Measurements from ENCODE around the gene GAL.
"Not testable (repeated sequence)": the region's sequence is repeated elsewhere in the genome, so short reads cannot be mapped to it uniquely, and the experiment has no call there.

The GAL gene

GRCh38 chr11:68684385-68685356 lies at the start of gene GAL:
GAL (plus strand) TSS chr11:68684544; CDS start chr11:68684924, 380 bp downstream.
- no peak for DNase-seq (ENCODE audit: extremely low read depth in 1 of 2, low read depth in 1 of 2)

DNA sequence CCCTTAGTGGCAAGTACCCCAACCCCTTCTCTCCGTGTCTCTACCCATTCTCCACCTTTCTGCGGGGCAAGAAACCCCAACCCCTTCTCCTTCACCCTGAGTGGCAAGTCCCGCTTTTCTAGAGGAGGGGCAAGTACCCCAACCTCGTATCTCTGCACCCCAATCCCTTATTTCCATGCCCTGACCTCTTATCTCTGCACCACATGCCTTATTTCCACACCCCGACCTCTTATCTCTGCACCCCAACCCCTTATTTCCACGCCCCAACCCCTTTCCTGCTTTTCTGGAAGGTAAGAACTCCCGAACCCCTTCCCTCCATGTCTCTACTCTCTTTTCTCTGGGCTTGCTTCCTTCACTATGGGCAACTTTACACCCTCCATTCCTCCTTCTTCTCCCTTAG lies 49.7 kb upstream of the GAL start:
- DNase-seq (ENCODE audit: extremely low read depth in 1 of 2, low read depth in 1 of 2): not testable (repeated sequence)

DNA sequence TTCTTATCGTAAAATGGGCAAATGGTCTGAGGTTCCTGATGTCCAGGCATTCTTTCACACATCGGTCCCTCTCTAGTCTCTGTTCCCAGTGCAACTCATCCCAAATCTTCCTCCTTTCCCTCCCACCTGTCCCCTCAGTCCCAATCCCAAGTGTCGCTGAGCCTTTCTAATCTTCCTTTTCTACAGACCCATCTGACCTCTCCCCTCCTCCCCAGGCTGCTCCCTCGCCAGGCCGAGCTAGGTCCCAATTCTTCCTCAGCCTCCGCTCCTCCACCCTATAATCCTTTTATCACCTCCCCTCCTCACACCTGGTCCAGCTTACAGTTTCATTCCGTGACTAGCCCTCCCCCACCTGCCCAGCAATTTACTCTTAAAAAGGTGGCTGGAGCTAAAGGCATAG lies 49.2 kb upstream of the GAL start:
- DNase-seq (ENCODE audit: extremely low read depth in 1 of 2, low read depth in 1 of 2): not testable (repeated sequence)

- DNase-seq (ENCODE audit: extremely low read depth in 1 of 2, low read depth in 1 of 2): not testable (repeated sequence)
Observed at GRCh38 chr11:68635883-68636282, 48.5 kb upstream of the GAL start.

DNA sequence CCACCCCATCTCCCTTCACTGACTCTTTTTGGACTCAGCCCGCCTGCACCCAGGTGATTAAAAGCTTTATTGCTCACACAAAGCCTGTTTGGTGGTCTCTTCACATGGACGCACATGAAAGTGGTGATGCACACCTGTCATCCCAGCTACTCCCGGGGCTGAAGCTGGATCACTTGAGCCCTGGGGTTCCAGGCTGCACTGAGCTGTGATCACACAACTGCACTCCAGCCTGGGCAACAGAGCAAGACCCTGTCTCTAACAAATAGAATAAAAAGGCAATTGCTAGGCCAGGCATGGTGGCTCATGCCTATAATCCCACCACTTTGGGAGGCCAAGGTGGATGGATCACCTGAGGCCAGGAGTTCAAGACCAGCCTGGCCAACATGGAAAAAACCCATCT lies 45.0 kb upstream of the GAL start:
- DNase-seq (ENCODE audit: extremely low read depth in 1 of 2, low read depth in 1 of 2): not testable (repeated sequence)

DNA sequence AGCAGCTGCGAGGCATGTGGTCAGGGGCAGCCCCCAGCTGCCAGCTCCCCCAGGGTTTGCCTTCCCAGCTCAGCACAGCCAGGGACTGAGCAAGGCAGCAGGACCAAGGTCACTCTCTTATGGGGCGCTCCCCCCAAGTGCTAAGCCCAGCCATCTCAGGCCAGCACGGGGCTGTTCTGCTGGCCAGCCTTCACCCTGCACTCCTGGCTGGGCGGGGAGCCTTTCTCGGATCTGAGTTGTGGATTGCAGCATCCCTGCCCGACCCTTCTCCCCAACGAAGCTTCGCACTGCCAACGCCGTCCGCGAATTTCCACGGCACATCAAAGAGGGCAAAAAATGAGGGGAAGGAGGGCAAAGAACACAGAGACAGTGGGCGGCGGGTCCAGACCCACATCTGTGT lies 42.5 kb upstream of the GAL start:
- no peak for DNase-seq (ENCODE audit: extremely low read depth in 1 of 2, low read depth in 1 of 2)

DNA sequence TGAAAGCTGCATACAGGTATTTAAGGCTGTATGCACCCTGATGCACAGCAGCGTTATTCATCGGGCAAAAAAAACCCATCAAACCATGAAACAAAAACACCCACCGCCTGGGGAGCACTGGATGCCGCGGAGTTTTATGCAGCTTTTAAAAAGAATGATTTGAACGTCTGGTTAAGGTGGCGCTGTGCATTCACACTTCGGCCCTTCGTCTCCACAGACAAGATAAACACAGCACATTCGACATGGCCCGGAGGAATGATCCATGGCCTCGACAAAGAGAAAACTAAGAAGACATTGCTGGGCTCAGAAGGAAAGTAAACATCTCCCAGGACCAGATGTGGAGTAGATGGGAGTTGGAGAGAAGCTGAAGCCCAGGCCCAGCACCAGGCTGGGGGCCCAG lies 40.8 kb upstream of the GAL start:
- DNase-seq (ENCODE audit: extremely low read depth in 1 of 2, low read depth in 1 of 2): no peak

DNA sequence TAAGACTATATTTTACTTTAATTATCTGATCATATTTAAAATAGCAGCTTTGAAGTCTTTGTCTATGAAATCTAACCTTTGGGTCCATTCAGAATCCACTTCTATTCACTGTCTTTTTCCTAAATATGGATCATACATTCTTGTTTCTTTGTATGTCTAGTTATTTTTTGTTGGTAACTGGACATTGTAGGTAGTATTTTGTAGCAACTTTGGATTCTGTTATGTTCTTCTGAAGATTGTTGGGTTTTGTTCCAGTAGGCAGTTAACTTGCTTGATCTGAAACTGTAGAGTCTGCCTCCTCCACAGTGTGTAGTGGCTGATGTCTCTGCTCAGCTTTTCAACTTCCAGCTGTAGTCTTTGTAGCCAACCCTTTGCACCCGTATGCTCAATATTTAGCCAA lies 37.5 kb upstream of the GAL start:
- DNase-seq (ENCODE audit: extremely low read depth in 1 of 2, low read depth in 1 of 2): no peak

DNA sequence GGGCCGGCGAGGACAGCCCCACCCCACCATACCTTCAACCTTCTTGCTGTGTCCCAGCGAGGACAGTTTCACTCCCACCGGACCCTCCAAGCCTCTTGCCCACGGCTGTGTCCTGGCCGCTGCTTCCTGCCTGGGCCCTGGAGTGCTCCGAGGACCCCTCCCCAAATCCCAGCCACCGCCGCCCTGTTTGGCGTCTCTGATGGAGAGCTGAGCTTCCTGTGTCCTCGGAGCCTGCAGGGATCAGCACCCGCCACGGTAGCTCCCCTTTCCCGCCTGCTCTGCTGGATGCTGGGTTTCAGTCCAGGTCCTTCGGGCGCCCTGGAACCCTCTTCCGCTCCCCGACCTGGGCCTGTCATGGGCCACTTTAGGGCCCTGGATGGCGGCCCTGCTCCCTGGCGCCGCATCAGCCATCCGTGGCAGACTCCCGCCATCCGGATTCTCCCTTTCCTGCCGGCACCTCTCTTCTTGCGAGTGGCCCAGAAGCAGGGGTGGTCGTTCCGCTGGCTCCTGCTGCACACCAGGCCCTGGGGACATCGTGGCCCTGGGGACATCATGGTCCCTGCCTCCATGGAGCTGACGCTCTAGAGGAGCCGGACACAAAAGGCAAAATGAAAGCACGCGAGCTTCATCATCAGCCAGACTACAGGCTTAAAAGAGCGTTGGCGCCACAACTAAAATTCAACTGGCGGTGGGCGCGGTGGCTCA lies 34.3 kb upstream of the GAL start:
- DNase-seq (ENCODE audit: extremely low read depth in 1 of 2, low read depth in 1 of 2): no peak

DNA sequence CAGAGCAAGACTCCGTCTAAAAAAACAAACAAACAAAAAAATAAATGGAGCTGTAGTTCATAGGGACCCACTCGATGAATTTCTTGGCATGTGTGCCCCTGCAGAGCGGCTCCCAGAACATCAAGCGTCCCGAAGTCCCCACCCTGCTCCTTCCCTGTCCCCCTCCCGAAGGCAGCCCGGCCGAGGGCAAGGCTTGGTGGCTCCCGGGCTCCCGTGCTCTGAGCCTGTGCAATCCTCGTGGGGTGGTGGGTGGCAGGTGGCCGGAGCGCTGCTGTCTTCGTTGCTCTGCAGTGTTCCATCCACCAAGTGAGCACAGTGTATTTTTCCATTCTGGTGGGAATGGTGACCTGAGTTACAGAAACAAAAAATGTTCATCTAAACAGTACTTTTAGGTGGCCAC lies 33.5 kb upstream of the GAL start:
- DNase-seq (ENCODE audit: extremely low read depth in 1 of 2, low read depth in 1 of 2): no peak

GRCh38 chr11:68651208-68651984 lies 32.9 kb upstream of the GAL start:
- DNase-seq (ENCODE audit: extremely low read depth in 1 of 2, low read depth in 1 of 2): no peak

GRCh38 chr11:68651985-68652682 lies 32.2 kb upstream of the GAL start:
- no peak for DNase-seq (ENCODE audit: extremely low read depth in 1 of 2, low read depth in 1 of 2)

DNA sequence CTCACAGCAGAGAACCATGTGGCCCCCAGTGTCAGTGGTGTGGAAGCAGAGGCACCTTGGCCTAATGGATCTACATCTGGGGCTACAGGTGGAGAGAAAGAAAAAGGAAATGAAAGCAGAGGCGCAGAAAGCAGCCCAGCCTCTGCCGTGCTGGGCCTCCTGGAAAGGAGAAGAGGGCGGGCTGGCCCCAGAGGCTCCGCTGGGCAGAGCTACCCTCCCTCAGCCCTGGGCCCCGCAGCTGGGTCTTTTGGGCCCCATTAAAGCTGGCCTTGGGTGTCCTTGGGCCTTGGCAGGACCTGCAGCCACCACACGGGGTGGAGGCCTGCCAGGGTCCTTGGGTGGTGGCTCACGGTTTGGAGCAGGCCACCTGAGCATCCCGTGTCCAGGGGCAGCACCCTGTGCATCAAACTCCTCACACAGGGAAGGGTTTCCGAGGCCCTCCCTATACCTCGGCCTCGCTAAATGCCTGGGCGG lies 31.6 kb upstream of the GAL start:
- no peak for DNase-seq (ENCODE audit: extremely low read depth in 1 of 2, low read depth in 1 of 2)

DNA sequence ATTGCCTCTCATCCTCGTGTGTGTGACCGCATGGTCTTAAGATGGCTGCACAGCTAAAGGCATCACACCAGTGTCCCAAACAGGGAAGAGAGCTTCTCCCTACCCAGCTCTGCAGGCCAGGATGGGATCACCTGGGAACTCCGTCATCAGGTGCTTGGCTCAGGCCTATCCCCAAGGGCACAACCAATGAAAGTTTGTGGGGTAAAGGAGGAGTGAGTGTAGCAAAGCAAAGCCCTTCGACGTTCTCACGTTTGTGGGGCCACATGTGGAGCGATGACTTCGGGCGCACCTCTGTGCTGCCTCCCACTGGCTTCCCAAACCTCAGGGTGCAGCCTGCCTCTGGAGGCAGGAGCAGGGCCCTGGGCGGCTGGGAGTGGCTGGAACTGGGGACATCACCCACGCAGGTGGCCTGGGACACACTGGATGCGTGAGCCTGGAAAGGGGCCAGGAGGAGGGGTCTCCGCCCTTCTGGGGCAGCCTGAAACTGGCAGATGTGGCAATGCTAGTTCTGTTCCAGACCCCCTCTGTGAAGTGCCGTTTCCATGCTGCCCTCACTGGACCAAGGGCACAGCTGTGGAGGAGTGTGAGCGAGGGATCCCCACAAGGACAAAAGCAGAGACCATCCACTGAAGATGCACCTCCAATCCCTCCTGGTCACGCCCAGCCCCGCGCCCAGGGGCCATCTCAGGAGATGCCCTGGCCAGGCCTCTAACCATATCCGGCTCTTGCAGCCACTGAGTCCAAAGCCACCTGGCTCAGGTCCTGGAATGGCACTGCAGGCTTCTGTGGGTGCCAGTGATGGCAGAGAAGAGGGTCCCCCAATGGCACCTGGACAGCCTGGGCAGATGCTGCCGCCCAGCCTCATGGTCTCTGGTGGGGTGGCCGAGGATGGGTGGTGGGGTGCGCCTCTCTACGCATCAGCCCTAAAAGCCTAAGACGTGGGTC lies 30.6 kb upstream of the GAL start:
- DNase-seq (ENCODE audit: extremely low read depth in 1 of 2, low read depth in 1 of 2): no peak

DNA sequence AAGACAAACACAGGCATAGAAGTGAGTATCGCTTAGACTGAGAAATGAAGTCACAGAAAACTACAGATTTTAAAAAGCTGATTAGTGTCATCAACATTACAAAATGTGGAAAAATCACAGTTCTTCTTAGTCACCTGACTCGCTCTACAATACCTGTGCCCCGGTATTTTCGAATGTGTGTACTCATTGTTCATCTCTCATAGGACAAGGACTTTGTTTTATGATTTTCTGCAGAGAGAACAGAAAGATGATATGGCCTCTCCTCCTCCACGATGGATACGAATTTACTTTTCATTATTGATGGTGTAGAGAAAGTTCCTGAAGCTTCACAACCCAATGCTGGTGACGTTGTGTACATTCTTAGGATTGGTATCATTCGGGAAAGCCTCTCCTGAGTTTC lies 29.4 kb upstream of the GAL start:
- DNase-seq (ENCODE audit: extremely low read depth in 1 of 2, low read depth in 1 of 2): no peak

- DNase-seq (ENCODE audit: extremely low read depth in 1 of 2, low read depth in 1 of 2): no peak
Observed at GRCh38 chr11:68655406-68655805, 28.9 kb upstream of the GAL start.

- DNase-seq (ENCODE audit: extremely low read depth in 1 of 2, low read depth in 1 of 2): no peak
Observed at GRCh38 chr11:68655806-68656205, 28.5 kb upstream of the GAL start.

DNA sequence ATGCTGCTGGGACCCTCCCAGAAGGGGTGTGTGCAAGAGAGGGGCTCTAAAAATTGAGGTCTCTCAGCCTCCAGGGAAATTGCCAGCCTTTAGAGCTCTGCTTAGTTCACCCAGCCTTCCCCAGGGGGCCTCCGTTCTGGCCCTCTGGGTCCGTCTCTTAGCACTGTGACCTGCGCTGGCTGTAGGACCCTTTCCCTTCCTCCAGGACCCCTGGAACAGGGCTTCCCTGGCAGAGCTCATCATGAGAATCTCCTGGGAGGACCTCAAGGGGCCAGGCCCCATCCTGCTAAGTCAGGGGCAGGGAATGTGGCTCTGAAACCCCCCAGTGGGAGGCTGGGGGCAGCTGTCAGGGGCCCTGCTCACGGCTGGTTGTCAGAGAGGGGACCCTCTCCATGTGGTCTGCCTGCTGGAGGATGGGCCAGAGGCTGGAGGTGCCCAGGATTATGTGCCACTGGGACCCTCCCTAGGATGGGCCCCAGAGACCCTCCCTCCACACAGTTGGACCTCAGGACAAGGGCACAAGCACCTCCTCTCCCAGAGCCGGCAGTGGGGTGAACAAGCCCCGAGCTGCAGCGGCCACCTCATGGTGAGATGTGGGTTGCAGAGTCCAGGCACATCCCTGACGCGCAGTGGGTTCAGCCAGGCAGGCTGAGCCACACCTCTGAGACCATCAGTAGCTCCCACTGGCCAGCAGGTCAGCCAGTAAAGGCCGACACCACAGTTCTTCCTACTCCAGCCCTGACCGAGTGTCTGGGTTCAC lies 27.1 kb upstream of the GAL start:
- no peak for DNase-seq (ENCODE audit: extremely low read depth in 1 of 2, low read depth in 1 of 2)

- no peak for DNase-seq (ENCODE audit: extremely low read depth in 1 of 2, low read depth in 1 of 2)
Observed at GRCh38 chr11:68658097-68658496, 26.2 kb upstream of the GAL start.

All from stimulated activated CD8-positive, alpha-beta memory T cell treated with anti-CD3 and anti-CD28 coated beads, Interleukin-7, amount 100 ng/mL, for 48 hours (primary cell).